ENCODE measurements around the gene MEG3. TPM values are rescaled to one million over a fixed set of nuclear protein-coding genes. Genes with fewer than 3 reads are reported as not detected.

The MEG3 gene
- total and polyA plus RNA-seq, 5 experiments from 2014 or later: not detected

- ATAC-seq (no peak), DNase-seq (peak in 1 of 10 donors; percentile 13)
- Mint-ChIP-seq H3K4me3 (no peak overlapping the region), H3K36me3 (no peaks in the 10 kb centered on the region), H3K9me3 (no peaks in the 10 kb centered on the region), H3K4me1 (no peaks in the 10 kb centered on the region), H3K27ac (no peak overlapping the region), H3K27me3 (peaks cover 8 to 45% (median 26%) of the 10 kb centered on the region in 5 donors)
- POLR2A ChIA-PET: no interaction called here
Measured at GRCh38 chr14:100891501-100892445, 65.9 kb downstream of the MEG3 start.

- no peaks in the 10 kb centered on the region for H3K4me1 Mint-ChIP-seq
- no peaks in the 10 kb centered on the region for H3K9me3 Mint-ChIP-seq
- ATAC-seq (no peak), DNase-seq (peak in 1 of 10 donors; percentile 10)
- no peak overlapping the region for H3K27ac Mint-ChIP-seq
- H3K4me3 Mint-ChIP-seq: no peak overlapping the region
- H3K27me3 Mint-ChIP-seq: peaks cover 11 to 41% (median 32%) of the 10 kb centered on the region in 5 donors
- no peaks in the 10 kb centered on the region for H3K36me3 Mint-ChIP-seq
- POLR2A ChIA-PET: no interaction called here
Measured at GRCh38 chr14:100892496-100893227, 66.7 kb downstream of the MEG3 start.

DNA sequence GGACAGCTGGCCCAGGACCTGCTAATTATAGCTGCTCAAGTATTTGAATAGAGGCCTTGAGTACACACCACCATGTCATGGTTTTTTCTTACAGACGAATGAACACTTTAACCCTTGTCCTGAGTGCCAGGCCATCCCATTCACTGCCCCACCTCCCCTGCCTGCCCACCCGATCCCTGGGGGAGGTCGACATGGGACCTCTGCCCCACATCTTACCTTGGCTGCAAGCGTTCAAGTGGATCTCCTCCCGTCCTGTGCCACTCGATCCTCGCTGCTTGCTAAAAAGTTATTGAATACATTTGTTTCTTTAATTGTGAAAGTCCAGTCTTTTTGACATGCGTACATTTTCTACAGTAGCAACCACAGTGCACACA lies 67.3 kb downstream of the MEG3 start:
- Mint-ChIP-seq H3K27ac (no peak overlapping the region), H3K27me3 (peaks cover 11 to 37% (median 32%) of the 10 kb centered on the region in 5 donors), H3K9me3 (no peaks in the 10 kb centered on the region), H3K36me3 (no peaks in the 10 kb centered on the region), H3K4me1 (no peaks in the 10 kb centered on the region), H3K4me3 (no peak overlapping the region)
- ATAC-seq (no peak), DNase-seq (no peak)
- POLR2A ChIA-PET: no interaction called here

DNA sequence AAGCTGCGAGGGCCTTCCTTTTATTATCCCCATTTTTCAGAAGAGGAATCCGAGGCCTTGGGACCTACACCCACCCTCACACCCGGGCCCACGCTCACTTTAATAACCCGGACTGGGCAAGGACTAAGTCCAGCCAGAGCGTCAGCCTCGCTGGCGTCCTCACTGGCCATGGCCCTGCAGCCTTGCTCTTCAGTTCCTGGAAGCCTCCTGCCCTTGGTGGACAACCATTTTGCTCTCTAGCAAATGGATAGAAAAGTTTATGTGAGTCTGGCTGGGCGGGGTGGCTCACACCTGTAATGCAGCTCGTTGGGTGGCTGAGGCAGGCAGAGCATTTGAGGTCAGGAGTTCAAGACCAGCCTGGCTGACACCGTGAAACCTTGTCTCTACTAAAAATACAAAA lies 67.8 kb downstream of the MEG3 start:
- no peaks in the 10 kb centered on the region for H3K9me3 Mint-ChIP-seq
- DNase-seq: peak in 1 of 10 donors; percentile 5
- no peak for ATAC-seq
- H3K36me3 Mint-ChIP-seq: no peaks in the 10 kb centered on the region
- no peak overlapping the region for H3K4me3 Mint-ChIP-seq
- H3K27me3 Mint-ChIP-seq: peaks cover 11 to 41% (median 35%) of the 10 kb centered on the region in 5 donors
- POLR2A ChIA-PET: no interaction called here
- no peak overlapping the region for H3K27ac Mint-ChIP-seq
- no peaks in the 10 kb centered on the region for H3K4me1 Mint-ChIP-seq

GRCh38 chr14:100894416-100894815 lies 68.5 kb downstream of the MEG3 start:
- Mint-ChIP-seq H3K27ac (peak overlapping the region in 1 of 10 donors; percentile 34), H3K4me3 (no peak overlapping the region), H3K36me3 (no peaks in the 10 kb centered on the region), H3K9me3 (no peaks in the 10 kb centered on the region), H3K27me3 (peaks cover 13 to 47% (median 35%) of the 10 kb centered on the region in 5 donors), H3K4me1 (no peaks in the 10 kb centered on the region)
- POLR2A ChIA-PET: interaction anchor here (0.6 kb wide), 1 partner anchor 1484 kb away, joined by 4 read pairs; no protein-coding TSS in a partner anchor
- ATAC-seq (no peak), DNase-seq (peak in 1 of 10 donors; percentile 11)

GRCh38 chr14:100895411-100895810 lies 69.5 kb downstream of the MEG3 start:
- DNase-seq: no peak
- POLR2A ChIA-PET: no interaction called here
- ATAC-seq: no peak
- H3K27ac Mint-ChIP-seq: no peak overlapping the region
- peaks cover 15 to 56% (median 37%) of the 10 kb centered on the region in 5 donors for H3K27me3 Mint-ChIP-seq
- no peak overlapping the region for H3K4me3 Mint-ChIP-seq
- no peaks in the 10 kb centered on the region for H3K9me3 Mint-ChIP-seq
- H3K36me3 Mint-ChIP-seq: no peaks in the 10 kb centered on the region
- no peaks in the 10 kb centered on the region for H3K4me1 Mint-ChIP-seq

GRCh38 chr14:100896369-100897060 lies 70.6 kb downstream of the MEG3 start:
- Mint-ChIP-seq H3K27ac (no peak overlapping the region), H3K36me3 (no peaks in the 10 kb centered on the region), H3K9me3 (no peaks in the 10 kb centered on the region), H3K4me3 (no peak overlapping the region), H3K27me3 (peaks cover 18 to 66% (median 45%) of the 10 kb centered on the region in 5 donors), H3K4me1 (no peaks in the 10 kb centered on the region)
- POLR2A ChIA-PET: no interaction called here
- peak in 1 of 10 donors; percentile 13 for DNase-seq
- no peak for ATAC-seq

DNA sequence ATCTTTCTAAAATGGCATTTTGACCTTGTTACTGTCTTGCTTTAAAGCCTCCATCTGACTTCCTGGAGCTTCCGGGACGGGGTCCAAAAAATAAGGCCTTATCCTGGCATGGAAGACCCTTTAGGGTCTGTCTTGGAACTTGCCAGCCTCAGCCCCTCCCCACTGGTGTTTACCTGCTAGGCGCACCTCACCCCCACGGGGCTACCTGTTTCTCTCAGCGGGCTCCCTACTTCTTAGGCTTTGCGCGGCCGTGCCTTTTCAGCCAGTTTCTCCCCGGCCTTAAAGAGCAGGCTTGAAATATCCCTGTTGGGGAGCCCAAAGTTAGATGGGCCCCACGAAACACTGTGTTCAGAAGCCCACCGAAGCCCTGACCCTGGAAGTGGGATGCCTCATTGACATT lies 72.5 kb downstream of the MEG3 start:
- Mint-ChIP-seq H3K36me3 (no peaks in the 10 kb centered on the region), H3K4me1 (no peaks in the 10 kb centered on the region), H3K9me3 (peaks cover 0 to 3% (median 0%) of the 10 kb centered on the region in 9 donors), H3K4me3 (no peak overlapping the region), H3K27ac (peak overlapping the region in 1 of 10 donors; percentile 9), H3K27me3 (peaks cover 22 to 73% (median 53%) of the 10 kb centered on the region in 5 donors)
- POLR2A ChIA-PET: no interaction called here
- DNase-seq (no peak), ATAC-seq (no peak)

DNA sequence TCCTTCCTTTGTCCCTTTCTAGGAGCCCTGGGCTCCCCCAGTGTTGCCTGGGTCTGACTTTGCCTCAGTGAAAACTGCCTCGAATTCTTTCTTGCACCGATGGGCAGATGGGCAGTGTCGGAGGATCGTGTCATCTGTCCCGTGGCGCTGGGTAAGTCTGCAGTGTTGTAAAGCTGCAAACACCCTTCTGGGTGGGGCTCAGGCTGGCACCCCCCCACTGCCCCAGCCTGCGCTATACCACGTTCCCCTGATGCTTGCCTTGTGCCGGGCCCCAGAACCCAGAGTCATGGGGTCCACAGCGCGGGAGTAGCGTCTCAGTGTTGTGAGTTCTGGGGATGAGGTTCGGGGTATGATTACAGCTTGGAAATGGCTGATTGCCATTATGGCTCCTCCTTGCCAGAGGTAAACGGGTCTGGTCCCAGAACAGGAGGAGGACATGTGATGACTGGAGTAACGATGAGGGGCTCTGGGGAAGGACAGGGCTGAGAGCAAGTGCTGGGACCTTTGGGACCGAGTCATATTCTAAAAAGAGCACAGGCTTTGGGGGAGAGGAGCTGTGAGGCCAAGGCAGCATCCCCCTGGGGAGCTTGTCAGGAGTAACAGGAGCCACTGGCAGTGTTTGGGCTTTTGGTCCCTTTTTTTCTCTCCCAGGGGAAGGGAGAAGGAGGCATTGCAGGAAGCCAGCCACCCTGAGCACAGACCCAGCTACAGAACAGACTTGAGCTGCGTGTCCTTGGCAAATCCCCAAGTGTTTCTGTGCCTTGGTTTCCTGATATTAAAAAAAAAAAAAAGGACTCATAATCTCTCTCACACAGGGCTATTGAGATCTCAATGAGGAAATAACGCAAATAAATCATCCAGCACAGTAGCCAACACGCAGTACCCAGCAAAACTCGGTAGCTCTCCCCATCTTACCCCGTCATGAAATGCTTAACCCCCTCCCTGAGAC lies 73.3 kb downstream of the MEG3 start:
- H3K9me3 Mint-ChIP-seq: peaks cover 0 to 3% (median 0%) of the 10 kb centered on the region in 9 donors
- ATAC-seq: no peak
- H3K27me3 Mint-ChIP-seq: peaks cover 24 to 79% (median 58%) of the 10 kb centered on the region in 5 donors
- no peaks in the 10 kb centered on the region for H3K36me3 Mint-ChIP-seq
- H3K4me1 Mint-ChIP-seq: no peaks in the 10 kb centered on the region
- POLR2A ChIA-PET: no interaction called here
- DNase-seq: peak in 1 of 10 donors; percentile 9
- no peak overlapping the region for H3K4me3 Mint-ChIP-seq
- H3K27ac Mint-ChIP-seq: no peak overlapping the region

DNA sequence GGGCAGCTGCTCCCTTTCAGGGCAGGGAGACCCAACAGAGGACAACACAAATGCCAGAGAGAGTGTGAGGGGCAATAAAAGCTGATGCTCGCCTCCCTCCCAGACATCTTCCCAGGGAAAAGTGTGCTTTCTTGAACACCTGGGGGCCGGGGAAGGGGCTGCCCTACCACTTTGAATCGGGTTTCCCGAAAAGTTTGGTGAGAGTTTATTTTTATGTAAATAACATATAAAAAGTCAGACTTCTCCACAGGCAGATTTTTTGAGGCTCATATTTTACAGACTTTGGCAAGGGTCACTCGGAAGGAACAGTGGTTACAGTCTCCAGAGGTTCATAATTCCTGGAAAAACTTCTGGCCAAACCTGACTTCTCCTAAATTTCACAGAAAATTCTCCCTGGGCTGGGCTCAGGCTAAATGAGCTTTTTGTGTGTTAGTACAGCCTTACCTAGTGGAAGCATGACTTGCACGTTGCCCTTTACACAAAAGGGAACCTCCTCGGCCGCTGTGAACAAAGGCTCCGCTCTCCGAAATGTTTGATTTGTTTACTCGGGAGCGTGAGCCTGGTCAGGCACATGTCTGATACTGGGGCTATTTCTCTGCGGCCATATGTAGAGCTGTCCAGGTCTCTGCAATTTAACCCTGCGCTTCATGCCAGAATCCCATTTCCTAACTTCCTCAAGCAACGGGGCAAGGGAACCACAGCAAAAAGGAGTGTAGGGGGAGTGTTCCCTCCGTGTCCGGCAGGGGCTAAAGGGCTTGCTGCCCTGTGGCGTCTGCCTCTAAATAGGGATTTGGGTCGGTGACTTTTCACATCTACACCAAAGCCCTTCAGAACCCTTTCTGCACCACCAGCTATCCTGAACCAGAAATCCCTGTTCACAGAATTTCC lies 74.2 kb downstream of the MEG3 start:
- POLR2A ChIA-PET: no interaction called here
- Mint-ChIP-seq H3K4me1 (no peaks in the 10 kb centered on the region), H3K9me3 (peaks cover 0 to 3% (median 0%) of the 10 kb centered on the region in 9 donors), H3K27ac (peak overlapping the region in 1 of 10 donors; percentile 32), H3K4me3 (no peak overlapping the region), H3K27me3 (peaks cover 24 to 79% (median 55%) of the 10 kb centered on the region in 5 donors), H3K36me3 (no peaks in the 10 kb centered on the region)
- ATAC-seq (no peak), DNase-seq (peak in 1 of 10 donors; percentile 10)

- Mint-ChIP-seq H3K27ac (peak overlapping the region in 1 of 10 donors; percentile 32), H3K36me3 (no peaks in the 10 kb centered on the region), H3K9me3 (peaks cover 0 to 3% (median 0%) of the 10 kb centered on the region in 9 donors), H3K27me3 (peaks cover 21 to 79% (median 60%) of the 10 kb centered on the region in 5 donors), H3K4me1 (no peaks in the 10 kb centered on the region), H3K4me3 (no peak overlapping the region)
- ATAC-seq (no peak), DNase-seq (peak in 1 of 10 donors; percentile 12)
- POLR2A ChIA-PET: no interaction called here
Measured at GRCh38 chr14:100900837-100901390, 75.0 kb downstream of the MEG3 start.
